ENCODE data around the gene C19orf47. TPM values are rescaled to one million over a fixed set of nuclear protein-coding genes. Genes with fewer than 3 reads are reported as not detected.

Gene C19orf47
- total and polyA plus RNA-seq, 8 donors, result 3.7 to 10.0 (median 5.7) TPM

- H3K4me3 ChIP-seq, result no peak overlapping the region
- H3K9me3 ChIP-seq, result no peaks in the 10 kb centered on the region
- no peak for TF ChIP-seq CTCF (IDR thresholded peaks at IDR 0.05)
- ATAC-seq, result no peak
- no peak overlapping the region for H3K27ac ChIP-seq
- WGBS, 2 donors, result 90 to 91% methylated on average over 9 of the region's 9 CpGs
- intact Hi-C loops (cut with DNase I), result no loop called here
- no peaks in the 10 kb centered on the region for H3K36me3 ChIP-seq
- DNase-seq, result peak in 1 of 6 donors; percentile 16
- FAIRE-seq, result no peak
- H3K27me3 ChIP-seq, result no peaks in the 10 kb centered on the region
- H3K4me1 ChIP-seq, result no peaks in the 10 kb centered on the region
Measured at GRCh38 chr19:40355975-40356680, 7.9 kb upstream of the C19orf47 start.

GRCh38 chr19:40348961-40349507 is 837 bp upstream of the C19orf47 start:
- Histone ChIP-seq H3K4me3 (peak overlapping the region; percentile 53 to 85 (median 65)), H3K9me3 (no peaks in the 10 kb centered on the region), H3K36me3 (no peaks in the 10 kb centered on the region), H3K4me1 (peaks cover 0 to 15% (median 8%) of the 10 kb centered on the region in 3 donors), H3K27ac (peak overlapping the region in 3 of 4 donors; percentile 31 to 58 (median 54)), H3K27me3 (no peaks in the 10 kb centered on the region)
- TF ChIP-seq CTCF (IDR thresholded peaks at IDR 0.05), result no peak
- intact Hi-C loops (cut with DNase I), result no loop called here
- FAIRE-seq, result no peak
- ATAC-seq, result peak in 2 of 4 donors; percentile 3 to 13
- WGBS, 2 donors, result 10% methylated on average over 17 of the region's 17 CpGs
- DNase-seq, result peak in 1 of 6 donors; percentile 29

- 56 to 69% methylated on average over 7 of the region's 7 CpGs for WGBS, 2 donors
- H3K4me3 ChIP-seq, result no peak overlapping the region
- H3K27me3 ChIP-seq, result no peaks in the 10 kb centered on the region
- peak in 1 of 6 donors; percentile 2 for DNase-seq
- no peaks in the 10 kb centered on the region for H3K36me3 ChIP-seq
- no peak for FAIRE-seq
- intact Hi-C loops (cut with DNase I), result no loop called here
- H3K4me1 ChIP-seq, result peaks cover 0 to 14% (median 5%) of the 10 kb centered on the region in 3 donors
- no peak for TF ChIP-seq CTCF (IDR thresholded peaks at IDR 0.05)
- no peaks in the 10 kb centered on the region for H3K9me3 ChIP-seq
- ATAC-seq, result no peak
- no peak overlapping the region for H3K27ac ChIP-seq
Measured at GRCh38 chr19:40344422-40344821, 3.8 kb downstream of the C19orf47 start.

GRCh38 chr19:40342644-40343311 is 5.4 kb downstream of the C19orf47 start:
- intact Hi-C loops (cut with DNase I), result no loop called here
- no peaks in the 10 kb centered on the region for H3K27me3 ChIP-seq
- WGBS, 2 donors, result 88% methylated on average over 11 of the region's 11 CpGs
- DNase-seq (no peak), ATAC-seq (no peak), FAIRE-seq (no peak)
- no peak overlapping the region for H3K4me3 ChIP-seq
- H3K36me3 ChIP-seq, result peaks cover 0 to 4% (median 0%) of the 10 kb centered on the region in 3 donors
- H3K4me1 ChIP-seq, result peaks cover 0 to 9% (median 4%) of the 10 kb centered on the region in 3 donors
- no peak for TF ChIP-seq CTCF (IDR thresholded peaks at IDR 0.05)
- H3K9me3 ChIP-seq, result no peaks in the 10 kb centered on the region
- no peak overlapping the region for H3K27ac ChIP-seq

Data from pancreas (tissue), 10 donors.